SK-N-SH (cell line): Measurements from ENCODE around the gene TRIOBP. TPM values are rescaled to one million over a fixed set of nuclear protein-coding genes. Genes with fewer than 3 reads are reported as not detected.

Source experiments
- CTCF ChIA-PET: fragments of 300-600, 350-600 bp; formaldehyde crosslinking; extraction: SDS; loops from one replicate; lab custom pipeline; 2021; lab: Yijun Ruan, JAX
- POLR2A ChIA-PET: fragments of 350-600 bp; sonication (Branson Sonifier 250); formaldehyde crosslinking; extraction: SDS; loops from one replicate; lab custom pipeline; 2020; ENCODE audit warnings: antibody characterized with exemption, inconsistent platforms; lab: Yijun Ruan, JAX
- DNase-seq: peaks from one replicate; pipeline ENCODE4 v3.0.0; 2012
- H2AFZ ChIP-seq: fragments of 200-600 bp; sonication (generic); 2 replicates; pipeline ENCODE4 v1.8.1; 2016; ENCODE audit warnings: antibody characterized with exemption, mild to moderate bottlenecking, low read depth
- H3F3A ChIP-seq: fragments of 200-600 bp; sonication (generic); replicated peaks from 2 replicates; pipeline ENCODE3; 2016; ENCODE audit warnings: antibody characterized with exemption, mild to moderate bottlenecking; ENCODE audit not compliant: insufficient read depth
- H3K27ac ChIP-seq, 2 experiments: fragments of 200-500 bp in 1 of 2; fragments of 200-600 bp in 1 of 2; sonication (Bioruptor generic) in 1 of 2; sonication (generic), shearing (Covaris generic) in 1 of 2; 2 replicates each; pipeline versions ENCODE4 v1.5.1 to v1.6.1; 2014 to 2016; ENCODE audit warnings: low read depth in 2 of 2, inconsistent platforms in 1 of 2, low read length in 1 of 2, mild to moderate bottlenecking in 1 of 2, mixed read lengths in 1 of 2
- H3K27me3 ChIP-seq: fragments of 200-600 bp; sonication (generic), shearing (Covaris generic); 2 replicates; pipeline ENCODE4 v1.6.1; 2016; ENCODE audit warnings: mixed run types; ENCODE audit not compliant: insufficient read depth
- H3K36me3 ChIP-seq, 2 experiments: fragments of 200-500 bp in 1 of 2; fragments of 200-600 bp in 1 of 2; sonication (Bioruptor generic) in 1 of 2; sonication (generic) in 1 of 2; replicated peaks in 1 of 2; 2 replicates each; pipeline versions ENCODE3 to v1.5.1; 2014 to 2016; ENCODE audit warnings: low read length in 1 of 2, mild to moderate bottlenecking in 1 of 2; ENCODE audit not compliant: insufficient read depth in 2 of 2, control insufficient read depth in 1 of 2
- H3K4me1 ChIP-seq, 2 experiments: fragments of 200-500 bp in 1 of 2; fragments of 200-600 bp in 1 of 2; sonication (Bioruptor generic) in 1 of 2; sonication (generic), shearing (Covaris generic) in 1 of 2; 2 replicates each; pipeline versions ENCODE4 v1.5.1 to v1.6.1; 2014 to 2016; ENCODE audit warnings: low read depth in 1 of 2, low read length in 1 of 2, mixed run types in 1 of 2; ENCODE audit not compliant: insufficient read depth in 2 of 2, control insufficient read depth in 1 of 2
- H3K4me2 ChIP-seq: fragments of 200-600 bp; sonication (generic), shearing (Covaris generic); 2 replicates; pipeline ENCODE4 v1.6.1; 2017; ENCODE audit warnings: mixed run types
- H3K4me3 ChIP-seq, 2 experiments: fragments of 200-500 bp in 1 of 2; fragments of 200-600 bp in 1 of 2; sonication (Bioruptor generic) in 1 of 2; sonication (generic), shearing (Covaris generic) in 1 of 2; 2 replicates each; pipeline versions ENCODE4 v1.5.1 to v1.8.1; 2014 to 2016; ENCODE audit warnings: low read depth in 2 of 2, inconsistent platforms in 1 of 2, low read length in 1 of 2, mild to moderate bottlenecking in 1 of 2, mixed read lengths in 1 of 2, moderate library complexity in 1 of 2
- H3K79me2 ChIP-seq: fragments of 200-600 bp; sonication (generic); 2 replicates; pipeline ENCODE4 v1.8.1; 2017; ENCODE audit warnings: mild to moderate bottlenecking; ENCODE audit not compliant: insufficient read depth
- H3K9ac ChIP-seq: fragments of 200-600 bp; sonication (generic); 2 replicates; pipeline ENCODE4 v1.6.1; 2017; ENCODE audit warnings: mixed run types
- H3K9me2 ChIP-seq: fragments of 200-600 bp; sonication (generic); 2 replicates; pipeline ENCODE4 v1.6.1; 2017; ENCODE audit warnings: mixed run types
- H3K9me3 ChIP-seq: fragments of 200-600 bp; sonication (generic); 2 replicates; pipeline ENCODE4 v1.6.1; 2017; ENCODE audit warnings: mixed run types, mild to moderate bottlenecking, moderate library complexity
- H4K20me1 ChIP-seq: fragments of 200-600 bp; sonication (generic); 2 replicates; pipeline ENCODE4 v1.6.1; 2017; ENCODE audit warnings: mild to moderate bottlenecking, mixed run types; ENCODE audit not compliant: insufficient read depth
- ELF1 ChIP-seq: IDR thresholded peaks from 2 replicates; pipeline ENCODE4 v1.4.0; 2012
- FOXM1 ChIP-seq: IDR thresholded peaks from 2 replicates; pipeline ENCODE4 v1.4.0; 2012; ENCODE audit warnings: low read depth, mild to moderate bottlenecking
- JUND ChIP-seq: IDR thresholded peaks from 2 replicates; pipeline ENCODE4 v1.4.0; 2012
- NFIC ChIP-seq: IDR thresholded peaks from 2 replicates; pipeline ENCODE4 v1.4.0; 2012; ENCODE audit warnings: borderline replicate concordance
- NRF1 ChIP-seq: IDR thresholded peaks from 2 replicates; pipeline ENCODE4 v1.6.1; 2012; ENCODE audit warnings: low read depth, mild to moderate bottlenecking, low read length
- POLR2AphosphoS5 ChIP-seq: IDR thresholded peaks from 2 replicates; pipeline ENCODE4 v1.6.1; 2012; ENCODE audit warnings: low read depth, low read length
- RAD21 ChIP-seq: IDR thresholded peaks from 2 replicates; pipeline ENCODE4 v1.6.1; 2012; ENCODE audit warnings: mild to moderate bottlenecking, low read length
- RFX5 ChIP-seq: IDR thresholded peaks from 2 replicates; pipeline ENCODE4 v1.6.1; 2012; ENCODE audit warnings: mild to moderate bottlenecking, improper control_type of control experiment, low read length
- RXRA ChIP-seq: IDR thresholded peaks from 2 replicates; pipeline ENCODE4 v1.4.0; 2012; ENCODE audit warnings: low read depth, mild to moderate bottlenecking, borderline replicate concordance
- WGBS: methylation state at CpG from one replicate; pipeline ENCODE4 v1.1.6; 2017; ENCODE audit warnings: low lambda C conversion rate; 5-methylcytosine and 5-hydroxymethylcytosine counted together
- polyA plus RNA-seq, 3 experiments: library from polyadenylated mRNA; depleted of rRNA; stranded (reverse); fragments of >200 nt; gene quantifications; 2 replicates each; pipeline ENCODE4 v1.2.3, GENCODE V29; 2012
- TF ChIP-seq, protein P1 (sequence below): IDR thresholded peaks from 2 replicates; pipeline ENCODE4; 2012
- TF ChIP-seq, protein P2 (sequence below): fragments of 150-350 bp; IDR thresholded peaks from 2 replicates; pipeline ENCODE4 v1.6.1; 2016; ENCODE audit warnings: mild to moderate bottlenecking, low read depth, low read length
- TF ChIP-seq, protein P3 (sequence below): fragments of 200-600 bp; sonication (generic); IDR thresholded peaks from 2 replicates; pipeline ENCODE4 v1.6.1; 2017; ENCODE audit warnings: antibody characterized with exemption, mild to moderate bottlenecking, moderate library complexity

Gene TRIOBP
- polyA plus RNA-seq, 1 of the 3 experiments (the other 2 are of a cell fraction), result 43.6 TPM

DNA sequence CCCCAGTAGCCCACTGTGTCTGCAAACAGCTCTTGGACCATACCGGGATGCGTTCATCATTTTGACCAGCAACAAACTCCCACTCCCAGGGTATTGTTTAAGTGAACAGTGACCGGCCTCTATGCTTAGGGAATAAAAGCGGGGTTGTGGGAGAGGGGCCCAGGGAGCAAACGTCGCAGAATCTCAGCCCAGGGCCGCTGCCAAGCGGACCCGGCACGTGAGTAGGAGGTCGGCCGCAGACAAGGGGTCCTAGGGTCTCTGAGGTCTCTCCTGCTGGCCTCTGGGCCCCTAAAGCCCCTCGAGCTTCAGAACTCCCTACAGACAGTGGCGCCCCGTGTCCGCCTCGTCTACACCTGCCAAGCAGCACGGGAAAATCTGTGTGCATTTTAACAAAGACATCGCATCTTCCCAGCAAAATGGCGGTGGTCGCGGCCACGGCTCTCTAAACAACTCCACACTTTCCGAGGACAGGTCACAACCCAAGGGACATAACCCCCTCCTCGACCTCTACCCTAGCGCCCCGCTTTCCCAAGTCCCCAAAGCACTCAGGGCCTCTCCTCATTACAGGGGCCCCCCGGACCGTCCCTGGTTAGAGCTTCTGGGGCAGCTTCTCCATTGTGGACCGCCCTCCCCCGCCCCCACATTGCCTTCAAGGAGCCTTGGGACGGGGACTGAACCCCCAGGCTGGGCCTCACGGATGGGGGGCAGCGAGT, 106.9 kb downstream of the TRIOBP start:
- H3K4me3 ChIP-seq, result no peak overlapping the region
- WGBS, result 74% methylated on average over 29 of the region's 34 CpGs
- no peak overlapping the region; the same call in 1 of the 2 replicates for H2AFZ ChIP-seq
- peaks cover 22% of the 10 kb centered on the region for H3K79me2 ChIP-seq
- peaks cover 17% of the 10 kb centered on the region for H3F3A ChIP-seq
- POLR2A ChIA-PET, result interaction anchor here (1.4 to 1.5 kb wide), 5 partner anchors 10 to 195 kb away, joined by 3 to 9 read pairs (median 4); partner anchors contain the start of genes ANKRD54 and GGA1
- peaks cover 0 to 31% of the 10 kb centered on the region in 2 experiments; a peak in 2 of 4 replicates for H3K4me1 ChIP-seq
- H3K9ac ChIP-seq, result peak overlapping the region; percentile 65
- H4K20me1 ChIP-seq, result no peaks in the 10 kb centered on the region; the same call in 1 of the 2 replicates
- H3K27me3 ChIP-seq, result no peaks in the 10 kb centered on the region
- no peaks in the 10 kb centered on the region for H3K36me3 ChIP-seq
- TF ChIP-seq RFX5, result no peak
- TF ChIP-seq POLR2AphosphoS5, result no peak
- TF ChIP-seq, protein P1, sequence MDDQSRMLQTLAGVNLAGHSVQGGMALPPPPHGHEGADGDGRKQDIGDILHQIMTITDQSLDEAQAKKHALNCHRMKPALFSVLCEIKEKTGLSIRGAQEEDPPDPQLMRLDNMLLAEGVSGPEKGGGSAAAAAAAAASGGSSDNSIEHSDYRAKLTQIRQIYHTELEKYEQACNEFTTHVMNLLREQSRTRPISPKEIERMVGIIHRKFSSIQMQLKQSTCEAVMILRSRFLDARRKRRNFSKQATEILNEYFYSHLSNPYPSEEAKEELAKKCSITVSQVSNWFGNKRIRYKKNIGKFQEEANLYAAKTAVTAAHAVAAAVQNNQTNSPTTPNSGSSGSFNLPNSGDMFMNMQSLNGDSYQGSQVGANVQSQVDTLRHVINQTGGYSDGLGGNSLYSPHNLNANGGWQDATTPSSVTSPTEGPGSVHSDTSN, result no peak
- TF ChIP-seq, protein P2, sequence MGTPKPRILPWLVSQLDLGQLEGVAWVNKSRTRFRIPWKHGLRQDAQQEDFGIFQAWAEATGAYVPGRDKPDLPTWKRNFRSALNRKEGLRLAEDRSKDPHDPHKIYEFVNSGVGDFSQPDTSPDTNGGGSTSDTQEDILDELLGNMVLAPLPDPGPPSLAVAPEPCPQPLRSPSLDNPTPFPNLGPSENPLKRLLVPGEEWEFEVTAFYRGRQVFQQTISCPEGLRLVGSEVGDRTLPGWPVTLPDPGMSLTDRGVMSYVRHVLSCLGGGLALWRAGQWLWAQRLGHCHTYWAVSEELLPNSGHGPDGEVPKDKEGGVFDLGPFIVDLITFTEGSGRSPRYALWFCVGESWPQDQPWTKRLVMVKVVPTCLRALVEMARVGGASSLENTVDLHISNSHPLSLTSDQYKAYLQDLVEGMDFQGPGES, result no peak
- no peak for TF ChIP-seq NRF1
- no peak for TF ChIP-seq ELF1
- TF ChIP-seq NFIC, result no peak
- TF ChIP-seq JUND, result no peak
- TF ChIP-seq, protein P3, sequence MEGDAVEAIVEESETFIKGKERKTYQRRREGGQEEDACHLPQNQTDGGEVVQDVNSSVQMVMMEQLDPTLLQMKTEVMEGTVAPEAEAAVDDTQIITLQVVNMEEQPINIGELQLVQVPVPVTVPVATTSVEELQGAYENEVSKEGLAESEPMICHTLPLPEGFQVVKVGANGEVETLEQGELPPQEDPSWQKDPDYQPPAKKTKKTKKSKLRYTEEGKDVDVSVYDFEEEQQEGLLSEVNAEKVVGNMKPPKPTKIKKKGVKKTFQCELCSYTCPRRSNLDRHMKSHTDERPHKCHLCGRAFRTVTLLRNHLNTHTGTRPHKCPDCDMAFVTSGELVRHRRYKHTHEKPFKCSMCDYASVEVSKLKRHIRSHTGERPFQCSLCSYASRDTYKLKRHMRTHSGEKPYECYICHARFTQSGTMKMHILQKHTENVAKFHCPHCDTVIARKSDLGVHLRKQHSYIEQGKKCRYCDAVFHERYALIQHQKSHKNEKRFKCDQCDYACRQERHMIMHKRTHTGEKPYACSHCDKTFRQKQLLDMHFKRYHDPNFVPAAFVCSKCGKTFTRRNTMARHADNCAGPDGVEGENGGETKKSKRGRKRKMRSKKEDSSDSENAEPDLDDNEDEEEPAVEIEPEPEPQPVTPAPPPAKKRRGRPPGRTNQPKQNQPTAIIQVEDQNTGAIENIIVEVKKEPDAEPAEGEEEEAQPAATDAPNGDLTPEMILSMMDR, result no peak
- TF ChIP-seq FOXM1, result no peak
- no peak for TF ChIP-seq RXRA
- no peak for TF ChIP-seq RAD21
- TF ChIP-seq, all 33 proteins: peak for 0
- no peak for DNase-seq
- H3K27ac ChIP-seq, result no peak overlapping the region; a peak in 1 of 4 replicates
- peak overlapping the region; percentile 98; the same call in 1 of the 2 replicates for H3K4me2 ChIP-seq
- no peaks in the 10 kb centered on the region for H3K9me2 ChIP-seq
- H3K9me3 ChIP-seq, result no peaks in the 10 kb centered on the region
- CTCF ChIA-PET, result interaction anchor here (0.6 to 2.0 kb wide), 2 partner anchors 59 to 140 kb away, joined by 3 to 7 read pairs; no protein-coding TSS in a partner anchor
